Neural progenitor cell (in vitro differentiated cells): ENCODE data around the gene C14orf132. TPM values are rescaled to one million over a fixed set of nuclear protein-coding genes. Genes with fewer than 3 reads are reported as not detected.

Experiments
- DNase-seq: peaks from one replicate; pipeline ENCODE4 v3.0.0-alpha.2; 2016; ENCODE audit warnings: low spot score
- H2AFZ ChIP-seq: fragments of 200-600 bp; sonication (generic); replicated peaks from 2 replicates; pipeline ENCODE4 v1.6.1; 2016; ENCODE audit warnings: antibody characterized with exemption
- H3F3A ChIP-seq: fragments of 200-600 bp; sonication (generic); 2 replicates; pipeline ENCODE4 v1.6.1; 2016; ENCODE audit warnings: antibody characterized with exemption, low read depth
- H3K27ac ChIP-seq: fragments of 200-600 bp; sonication (generic); 2 replicates; pipeline ENCODE4 v1.5.1; 2016; ENCODE audit warnings: mild to moderate bottlenecking
- H3K27me3 ChIP-seq: fragments of 200-600 bp; sonication (generic); 2 replicates; pipeline ENCODE4 v1.6.1; 2016; ENCODE audit warnings: mild to moderate bottlenecking, moderate library complexity
- H3K36me3 ChIP-seq: fragments of 200-600 bp; sonication (generic); 2 replicates; pipeline ENCODE4 v1.5.1; 2016
- H3K4me1 ChIP-seq: fragments of 200-600 bp; sonication (generic); 2 replicates; pipeline ENCODE4 v1.6.1; 2016; ENCODE audit warnings: mixed run types
- H3K4me2 ChIP-seq: fragments of 200-600 bp; sonication (generic); 2 replicates; pipeline ENCODE4 v1.6.1; 2016
- H3K4me3 ChIP-seq: fragments of 200-600 bp; sonication (generic); 2 replicates; pipeline ENCODE4 v1.5.1; 2016
- H3K79me2 ChIP-seq: fragments of 200-600 bp; sonication (generic); 2 replicates; pipeline ENCODE4 v1.6.1; 2016; ENCODE audit warnings: low read depth
- H3K9ac ChIP-seq: fragments of 200-600 bp; sonication (generic); 2 replicates; pipeline ENCODE4 v1.6.1; 2016
- H3K9me3 ChIP-seq: fragments of 200-600 bp; sonication (generic); 2 replicates; pipeline ENCODE4 v1.5.1; 2016; ENCODE audit warnings: low read depth
- H4K20me1 ChIP-seq: fragments of 200-600 bp; sonication (generic); 2 replicates; pipeline ENCODE4 v1.6.1; 2016; ENCODE audit warnings: low read depth
- H3K27ac Mint-ChIP-seq: 3 replicates; pipeline ENCODE4 v1.8.0; 2021; ENCODE audit warnings: mixed read lengths
- H3K27me3 Mint-ChIP-seq: 2 replicates; pipeline ENCODE4 v1.8.0; 2022; ENCODE audit warnings: low read depth, mild to moderate bottlenecking, inconsistent platforms, moderate library complexity, mixed read lengths; ENCODE audit not compliant: insufficient read depth
- H3K36me3 Mint-ChIP-seq: 3 replicates; pipeline ENCODE4 v1.8.0; 2021; ENCODE audit warnings: mixed read lengths
- H3K4me1 Mint-ChIP-seq: 3 replicates; pipeline ENCODE4 v1.8.0; 2021; ENCODE audit warnings: mixed read lengths
- H3K4me3 Mint-ChIP-seq: 3 replicates; pipeline ENCODE4 v1.8.0; 2021; ENCODE audit warnings: mild to moderate bottlenecking, moderate library complexity, mixed read lengths
- H3K9me3 Mint-ChIP-seq: 3 replicates; pipeline ENCODE4 v1.8.0; 2020; ENCODE audit warnings: mixed read lengths
- EZH2 ChIP-seq: fragments of 200-600 bp; sonication (generic); IDR thresholded peaks from 2 replicates; pipeline ENCODE4 v1.6.1; 2017; ENCODE audit warnings: antibody characterized with exemption, mild to moderate bottlenecking, moderate library complexity
- EZH2phosphoT487 ChIP-seq: fragments of 200-600 bp; sonication (generic); IDR thresholded peaks from 2 replicates; pipeline ENCODE4 v1.6.1; 2017; ENCODE audit warnings: antibody characterized with exemption
- total RNA-seq: library from RNA; depleted of rRNA; stranded (reverse); fragments of >200 nt; gene quantifications from 2 replicates; pipeline ENCODE4 v1.2.3, GENCODE V29; 2015; ENCODE audit warnings: low replicate concordance
- TF ChIP-seq, protein P1 (sequence below): fragments of 200-600 bp; sonication (generic); IDR thresholded peaks from 2 replicates; pipeline ENCODE4 v1.5.1; 2017; ENCODE audit warnings: antibody characterized with exemption, mild to moderate bottlenecking

Gene C14orf132
- total RNA-seq, 1 donor from 2014 or later, result 8.1 TPM

DNA sequence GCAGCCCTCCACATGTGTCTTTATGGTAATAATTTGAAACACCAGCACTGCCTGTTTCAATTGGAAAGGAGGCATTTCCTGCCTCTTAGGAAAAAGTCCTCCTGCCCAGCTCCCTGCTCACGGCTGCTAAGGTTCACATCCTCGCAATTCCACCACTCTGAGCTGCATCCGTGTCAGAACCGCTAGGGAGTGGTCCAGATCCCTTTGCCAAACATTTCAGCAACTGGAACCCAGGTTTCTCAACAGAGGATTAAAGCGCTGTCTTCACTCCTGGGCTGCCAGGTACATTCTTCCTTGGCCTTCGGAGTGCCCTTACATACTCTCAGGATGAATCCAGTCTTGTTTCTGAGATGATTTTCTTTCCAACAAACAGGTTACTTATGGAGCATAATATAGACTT is 23.3 kb downstream of the C14orf132 start:
- no peak for TF ChIP-seq EZH2phosphoT487
- TF ChIP-seq EZH2, result no peak
- TF ChIP-seq, protein P1, sequence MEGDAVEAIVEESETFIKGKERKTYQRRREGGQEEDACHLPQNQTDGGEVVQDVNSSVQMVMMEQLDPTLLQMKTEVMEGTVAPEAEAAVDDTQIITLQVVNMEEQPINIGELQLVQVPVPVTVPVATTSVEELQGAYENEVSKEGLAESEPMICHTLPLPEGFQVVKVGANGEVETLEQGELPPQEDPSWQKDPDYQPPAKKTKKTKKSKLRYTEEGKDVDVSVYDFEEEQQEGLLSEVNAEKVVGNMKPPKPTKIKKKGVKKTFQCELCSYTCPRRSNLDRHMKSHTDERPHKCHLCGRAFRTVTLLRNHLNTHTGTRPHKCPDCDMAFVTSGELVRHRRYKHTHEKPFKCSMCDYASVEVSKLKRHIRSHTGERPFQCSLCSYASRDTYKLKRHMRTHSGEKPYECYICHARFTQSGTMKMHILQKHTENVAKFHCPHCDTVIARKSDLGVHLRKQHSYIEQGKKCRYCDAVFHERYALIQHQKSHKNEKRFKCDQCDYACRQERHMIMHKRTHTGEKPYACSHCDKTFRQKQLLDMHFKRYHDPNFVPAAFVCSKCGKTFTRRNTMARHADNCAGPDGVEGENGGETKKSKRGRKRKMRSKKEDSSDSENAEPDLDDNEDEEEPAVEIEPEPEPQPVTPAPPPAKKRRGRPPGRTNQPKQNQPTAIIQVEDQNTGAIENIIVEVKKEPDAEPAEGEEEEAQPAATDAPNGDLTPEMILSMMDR, result no peak

DNA sequence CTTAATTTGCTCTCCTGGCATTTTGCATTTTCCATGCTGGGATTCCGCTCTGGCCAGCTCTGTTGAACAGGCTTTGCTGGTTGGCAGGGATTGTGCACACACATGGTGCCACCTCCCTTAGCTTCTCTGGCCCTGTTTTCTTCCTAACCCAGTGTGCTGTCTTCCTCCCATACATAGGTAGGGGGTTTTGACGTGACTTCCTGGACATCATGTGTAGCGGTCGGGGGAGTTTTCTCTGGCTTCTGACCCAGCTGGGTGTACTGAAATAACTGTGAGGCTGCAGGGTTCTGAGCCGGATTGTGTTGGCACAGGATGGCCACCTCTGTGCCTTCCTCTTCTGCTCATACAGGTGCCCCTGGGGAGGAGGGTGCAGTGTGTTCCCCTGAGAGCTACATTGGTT is 25.7 kb downstream of the C14orf132 start:
- H3K27ac Mint-ChIP-seq, result no peak overlapping the region
- no peak overlapping the region for H2AFZ ChIP-seq

More for the DNA sequence above, 23.3 kb downstream of the C14orf132 start:
- no peaks in the 10 kb centered on the region for H3K9me3 Mint-ChIP-seq
- H3K27me3 Mint-ChIP-seq, result peaks cover 7% of the 10 kb centered on the region
- no peak overlapping the region for H3K4me3 ChIP-seq
- H3K27ac Mint-ChIP-seq, result peak overlapping the region; percentile 70
- no peak overlapping the region for H3K9ac ChIP-seq
- H3K27ac ChIP-seq, result no peak overlapping the region
- H3K4me1 ChIP-seq, result peaks cover 7% of the 10 kb centered on the region
- H3K36me3 ChIP-seq, result no peaks in the 10 kb centered on the region
- no peak overlapping the region for H2AFZ ChIP-seq
- H3K4me1 Mint-ChIP-seq, result peaks cover 68% of the 10 kb centered on the region
- H3K9me3 ChIP-seq, result no peaks in the 10 kb centered on the region
- H3K4me2 ChIP-seq, result no peak overlapping the region
- no peak overlapping the region for H3K4me3 Mint-ChIP-seq
- no peaks in the 10 kb centered on the region for H3K79me2 ChIP-seq
- H3K36me3 Mint-ChIP-seq, result peaks cover 15% of the 10 kb centered on the region
- DNase-seq, result no peak
- no peaks in the 10 kb centered on the region for H3K27me3 ChIP-seq
- H3F3A ChIP-seq, result peaks cover 3% of the 10 kb centered on the region
- H4K20me1 ChIP-seq, result peaks cover 5% of the 10 kb centered on the region

DNA sequence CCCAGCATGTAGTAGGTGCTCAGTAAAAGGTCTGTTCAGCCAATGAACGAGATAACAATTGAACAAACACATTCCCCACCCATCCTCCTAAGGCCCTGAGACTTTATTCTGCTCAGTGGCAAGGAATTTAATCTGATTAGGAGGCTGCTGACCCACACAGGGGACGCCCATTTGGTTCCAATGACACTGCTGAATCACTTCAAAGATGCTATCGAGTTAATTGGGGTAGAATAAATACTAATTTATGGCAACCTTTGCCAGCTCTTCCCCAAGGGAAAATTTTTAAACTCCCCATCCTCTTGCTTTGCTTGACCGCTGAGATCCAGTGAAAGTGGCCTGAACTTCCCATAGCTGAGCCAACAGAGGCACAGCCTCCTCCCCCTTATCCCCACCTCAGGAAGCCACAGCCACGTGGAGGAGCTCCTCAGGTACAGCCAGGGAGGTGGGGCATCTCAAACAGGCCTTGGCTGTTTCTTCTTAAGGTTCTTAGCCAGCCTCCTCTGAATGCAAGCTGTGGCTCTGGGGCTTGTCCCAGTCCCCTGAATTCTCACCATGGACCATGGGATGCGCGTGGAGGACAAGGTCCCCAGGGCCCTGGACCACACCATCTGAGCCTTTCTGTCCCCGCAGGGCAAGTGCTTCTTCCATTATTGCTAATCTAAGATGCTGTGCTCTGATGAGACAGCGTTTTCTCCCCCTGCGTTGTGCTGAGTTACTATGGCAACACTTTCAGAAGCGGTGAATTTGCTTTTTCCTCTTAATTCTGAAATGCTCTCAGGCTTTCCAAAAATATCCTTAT is 26.7 kb downstream of the C14orf132 start:
- Histone ChIP-seq H3K9ac (no peak overlapping the region), H3K4me1 (no peaks in the 10 kb centered on the region), H3K4me3 (no peak overlapping the region), H3K36me3 (no peaks in the 10 kb centered on the region), H3K27ac (no peak overlapping the region), H3K9me3 (no peaks in the 10 kb centered on the region), H3F3A (peaks cover 3% of the 10 kb centered on the region), H3K4me2 (no peak overlapping the region), H3K79me2 (no peaks in the 10 kb centered on the region), H4K20me1 (no peaks in the 10 kb centered on the region), H2AFZ (no peak overlapping the region), H3K27me3 (no peaks in the 10 kb centered on the region)
- no peak for DNase-seq
- Mint-ChIP-seq H3K27me3 (peaks cover 4% of the 10 kb centered on the region), H3K9me3 (no peaks in the 10 kb centered on the region), H3K4me3 (no peak overlapping the region), H3K36me3 (peaks cover 19% of the 10 kb centered on the region), H3K27ac (peak overlapping the region; percentile 60), H3K4me1 (peaks cover 44% of the 10 kb centered on the region)
- TF ChIP-seq EZH2 (no peak), EZH2phosphoT487 (no peak)
- TF ChIP-seq, protein P1, result no peak

More for the DNA sequence above, 25.7 kb downstream of the C14orf132 start:
- peaks cover 3% of the 10 kb centered on the region for H3F3A ChIP-seq
- no peaks in the 10 kb centered on the region for H3K27me3 ChIP-seq
- no peak overlapping the region for H3K9ac ChIP-seq
- H3K4me1 Mint-ChIP-seq, result peaks cover 54% of the 10 kb centered on the region
- H3K27me3 Mint-ChIP-seq, result peaks cover 8% of the 10 kb centered on the region
- no peaks in the 10 kb centered on the region for H3K9me3 Mint-ChIP-seq
- H3K27ac ChIP-seq, result no peak overlapping the region
- peaks cover 18% of the 10 kb centered on the region for H3K36me3 Mint-ChIP-seq
- H3K4me1 ChIP-seq, result no peaks in the 10 kb centered on the region
- H3K4me2 ChIP-seq, result no peak overlapping the region
- TF ChIP-seq EZH2, result no peak
- TF ChIP-seq EZH2phosphoT487, result no peak
- TF ChIP-seq, protein P1, result no peak
- H3K4me3 ChIP-seq, result no peak overlapping the region
- no peaks in the 10 kb centered on the region for H3K9me3 ChIP-seq
- H4K20me1 ChIP-seq, result no peaks in the 10 kb centered on the region
- no peak for DNase-seq
- no peak overlapping the region for H3K4me3 Mint-ChIP-seq
- H3K36me3 ChIP-seq, result no peaks in the 10 kb centered on the region
- H3K79me2 ChIP-seq, result no peaks in the 10 kb centered on the region
